SIG-M5 treated with dmso at 0.1 percent for 504 hours (cell line): ENCODE results near the gene APOD.
"Not testable (repeated sequence)": the region's sequence is repeated elsewhere in the genome, so short reads cannot be mapped to it uniquely, and the experiment has no call there.

ENCODE experiments used
- DNase-seq: peaks from one replicate; lab custom pipeline; 2025; ENCODE audit not compliant: unreplicated experiment; lab: John Stamatoyannopoulos, UW

Gene APOD

GRCh38 chr3:195583831-195584542, at the start of gene APOD:
Gene APOD (minus strand): TSS chr3:195583940. CDS start chr3:195579461, 4,479 bp downstream.
- DNase-seq = no peak

- not testable (repeated sequence) for DNase-seq
Observed at GRCh38 chr3:195633351-195633750, 49.6 kb upstream of the APOD start.

GRCh38 chr3:195632501-195633185, 48.9 kb upstream of the APOD start:
- not testable (repeated sequence) for DNase-seq

- DNase-seq = not testable (repeated sequence)
Observed at GRCh38 chr3:195632046-195632445, 48.3 kb upstream of the APOD start.

GRCh38 chr3:195630938-195631495, 47.3 kb upstream of the APOD start:
- not testable (repeated sequence) for DNase-seq

- not testable (repeated sequence) for DNase-seq
Observed at GRCh38 chr3:195630086-195630917, 46.6 kb upstream of the APOD start.

- not testable (repeated sequence) for DNase-seq
Observed at GRCh38 chr3:195629682-195630081, 45.9 kb upstream of the APOD start.

- DNase-seq = not testable (repeated sequence)
Observed at GRCh38 chr3:195628386-195628920, 44.7 kb upstream of the APOD start.

GRCh38 chr3:195627515-195628385, 44.0 kb upstream of the APOD start:
- DNase-seq = not testable (repeated sequence)

GRCh38 chr3:195624603-195625560, 41.1 kb upstream of the APOD start:
- DNase-seq = not testable (repeated sequence)

- DNase-seq = not testable (repeated sequence)
Observed at GRCh38 chr3:195624171-195624570, 40.4 kb upstream of the APOD start.

GRCh38 chr3:195623217-195623965, 39.7 kb upstream of the APOD start:
- not testable (repeated sequence) for DNase-seq

GRCh38 chr3:195622523-195623170, 38.9 kb upstream of the APOD start:
- DNase-seq = not testable (repeated sequence)

GRCh38 chr3:195622012-195622411, 38.3 kb upstream of the APOD start:
- not testable (repeated sequence) for DNase-seq

- not testable (repeated sequence) for DNase-seq
Observed at GRCh38 chr3:195621095-195621494, 37.4 kb upstream of the APOD start.

- not testable (repeated sequence) for DNase-seq
Observed at GRCh38 chr3:195620476-195620875, 36.7 kb upstream of the APOD start.

GRCh38 chr3:195619591-195620369, 36.0 kb upstream of the APOD start:
- DNase-seq = not testable (repeated sequence)
